Measurements from ENCODE around the gene CLDN5.

Gene CLDN5

DNA sequence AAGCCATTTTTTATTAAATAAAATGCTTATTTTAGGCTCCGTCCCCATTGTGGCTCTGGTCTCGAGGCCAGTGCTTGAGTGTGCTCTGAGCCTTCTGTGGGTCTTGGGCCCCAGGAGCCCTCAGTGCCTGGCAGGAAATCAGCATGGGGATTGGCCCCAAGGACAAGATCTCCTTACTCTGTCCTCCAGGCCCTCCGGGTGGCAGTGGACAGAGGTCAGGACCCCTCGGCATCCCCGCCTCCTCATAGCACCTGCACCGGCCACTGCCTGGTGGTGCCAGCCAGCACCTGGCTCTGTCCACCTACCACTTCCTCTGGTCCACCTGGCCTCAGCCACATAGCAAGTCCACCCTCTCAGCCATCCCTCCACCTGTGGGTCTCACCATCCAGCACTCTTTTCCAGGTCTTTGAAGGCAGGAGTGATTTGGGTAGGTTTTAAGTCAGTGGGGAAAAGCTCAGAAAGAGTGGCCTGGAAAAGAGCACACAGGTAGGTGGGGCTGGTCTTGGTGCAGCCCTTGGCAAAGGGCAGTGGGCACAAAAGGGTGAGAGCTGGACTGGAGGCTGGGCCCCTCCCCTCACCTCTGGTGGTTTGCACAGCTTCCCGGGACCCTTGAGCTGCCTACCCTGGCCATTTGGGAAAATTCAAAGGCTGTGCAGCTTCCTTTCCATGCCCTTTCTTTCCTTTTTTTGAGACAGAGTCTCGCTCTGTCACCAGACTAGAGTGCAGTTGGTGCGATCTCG, 3.5 kb downstream of the CLDN5 start:
- no peak for TF ChIP-seq GATA2 (IDR thresholded peaks at IDR 0.05; ENCODE audit: low read depth, low read length)
- no peak for TF ChIP-seq GATA3 (IDR thresholded peaks at IDR 0.05; ENCODE audit: low read depth, low read length)

- no peak for TF ChIP-seq GATA2 (IDR thresholded peaks at IDR 0.05; ENCODE audit: low read depth, low read length)
- TF ChIP-seq GATA3 (IDR thresholded peaks at IDR 0.05; ENCODE audit: low read depth, low read length), result no peak
Measured at GRCh38 chr22:19520007-19520406, 4.2 kb downstream of the CLDN5 start.

GRCh38 chr22:19519041-19519926, 4.9 kb downstream of the CLDN5 start:
- no peak for TF ChIP-seq GATA3 (IDR thresholded peaks at IDR 0.05; ENCODE audit: low read depth, low read length)
- no peak for TF ChIP-seq GATA2 (IDR thresholded peaks at IDR 0.05; ENCODE audit: low read depth, low read length)

GRCh38 chr22:19518635-19519034, 5.6 kb downstream of the CLDN5 start:
- TF ChIP-seq GATA3 (IDR thresholded peaks at IDR 0.05; ENCODE audit: low read depth, low read length) (no peak), GATA2 (IDR thresholded peaks at IDR 0.05; ENCODE audit: low read depth, low read length) (no peak)

- no peak for TF ChIP-seq GATA2 (IDR thresholded peaks at IDR 0.05; ENCODE audit: low read depth, low read length)
- no peak for TF ChIP-seq GATA3 (IDR thresholded peaks at IDR 0.05; ENCODE audit: low read depth, low read length)
Measured at GRCh38 chr22:19517919-19518611, 6.1 kb downstream of the CLDN5 start.

DNA sequence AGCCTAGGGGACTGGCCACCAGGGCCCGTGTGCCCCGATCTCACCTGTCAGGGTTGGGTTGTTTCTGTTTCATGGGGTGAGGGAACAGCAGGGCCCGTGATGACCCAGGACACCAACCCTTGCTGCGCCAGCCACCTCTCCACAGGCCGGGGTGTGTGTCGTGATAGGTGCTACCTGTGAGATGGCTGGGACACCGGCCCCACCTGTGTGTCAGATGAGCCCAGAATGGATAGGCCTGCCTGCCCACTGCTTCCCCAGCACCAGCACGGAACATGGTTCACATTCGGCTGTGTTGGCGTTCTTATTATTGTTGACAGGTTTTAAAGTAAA, 7.1 kb downstream of the CLDN5 start:
- TF ChIP-seq GATA2 (IDR thresholded peaks at IDR 0.05; ENCODE audit: low read depth, low read length), result no peak
- TF ChIP-seq GATA3 (IDR thresholded peaks at IDR 0.05; ENCODE audit: low read depth, low read length), result no peak

- no peak for TF ChIP-seq GATA3 (IDR thresholded peaks at IDR 0.05; ENCODE audit: low read depth, low read length)
- no peak for TF ChIP-seq GATA2 (IDR thresholded peaks at IDR 0.05; ENCODE audit: low read depth, low read length)
Measured at GRCh38 chr22:19516378-19517170, 7.6 kb downstream of the CLDN5 start.

DNA sequence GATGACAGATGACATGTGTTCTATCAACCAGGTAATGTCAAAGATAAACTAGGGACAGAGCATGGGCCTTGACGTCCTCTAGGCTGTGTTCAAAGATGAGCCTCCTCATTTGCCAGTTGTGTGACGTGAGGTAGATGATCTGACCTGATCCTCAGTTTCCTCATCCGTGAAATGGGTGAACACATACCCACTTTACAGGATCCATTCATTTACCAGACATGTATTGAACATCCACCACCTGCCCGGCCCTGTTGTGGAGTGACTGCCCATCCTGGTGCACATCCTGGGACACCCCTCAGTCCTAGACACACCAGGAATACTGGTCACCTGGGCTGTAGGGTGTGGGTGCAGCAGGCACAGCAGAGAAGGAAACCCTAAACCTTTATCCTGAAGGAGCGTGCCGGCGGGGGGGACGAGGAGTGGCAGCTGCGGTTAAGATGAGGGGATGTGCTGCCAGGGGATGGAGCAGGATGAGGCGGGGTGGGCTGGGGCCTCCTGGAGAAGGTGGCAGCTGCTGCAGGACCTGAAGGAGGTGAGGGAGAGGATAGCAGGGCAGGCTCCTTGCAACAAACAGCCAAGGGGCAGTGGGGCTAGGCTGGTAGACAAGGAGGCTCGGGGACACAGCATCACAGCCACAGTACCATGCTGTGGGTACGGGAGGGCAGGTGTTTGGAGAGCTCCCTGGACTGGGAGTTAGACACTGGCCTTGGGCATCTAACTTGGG, 8.4 kb downstream of the CLDN5 start:
- TF ChIP-seq GATA3 (IDR thresholded peaks at IDR 0.05; ENCODE audit: low read depth, low read length), result no peak
- TF ChIP-seq GATA2 (IDR thresholded peaks at IDR 0.05; ENCODE audit: low read depth, low read length), result no peak

DNA sequence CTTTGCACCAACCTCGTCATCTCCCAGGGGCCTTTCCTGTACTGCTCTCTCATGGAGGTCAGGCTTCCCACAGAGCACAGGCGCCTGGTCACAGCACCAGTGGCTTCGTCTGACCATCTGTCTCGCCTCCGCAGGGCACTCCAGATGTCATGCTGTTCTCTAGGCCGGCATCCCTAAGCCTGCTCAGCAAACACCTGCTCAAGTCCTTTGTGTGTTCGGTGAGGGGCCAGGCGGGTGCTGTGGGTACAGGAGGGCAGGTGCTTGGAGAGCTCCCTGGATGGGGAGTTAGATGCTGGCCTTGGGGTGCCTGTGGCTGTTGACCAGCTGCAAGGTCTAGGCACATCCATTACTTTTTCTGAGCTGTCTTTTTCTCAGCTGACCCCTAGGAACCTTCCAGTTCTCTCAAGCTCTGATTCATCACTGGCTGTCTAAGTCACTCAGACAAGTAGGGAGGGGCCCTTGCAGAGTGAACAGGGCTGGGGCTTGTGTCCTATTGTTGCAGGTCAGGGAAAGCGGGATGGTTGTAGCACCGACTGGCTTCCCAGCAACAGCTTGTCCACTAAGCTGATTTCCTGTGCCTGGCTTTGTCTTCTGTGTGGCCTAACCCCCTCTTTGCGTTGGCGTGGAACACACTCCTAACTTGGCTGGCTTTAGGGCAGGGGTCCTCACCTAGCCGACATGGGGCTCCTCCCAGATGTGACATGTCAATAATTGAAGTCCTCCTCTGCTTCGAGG, 9.2 kb downstream of the CLDN5 start:
- TF ChIP-seq GATA3 (IDR thresholded peaks at IDR 0.05; ENCODE audit: low read depth, low read length), result no peak
- no peak for TF ChIP-seq GATA2 (IDR thresholded peaks at IDR 0.05; ENCODE audit: low read depth, low read length)

DNA sequence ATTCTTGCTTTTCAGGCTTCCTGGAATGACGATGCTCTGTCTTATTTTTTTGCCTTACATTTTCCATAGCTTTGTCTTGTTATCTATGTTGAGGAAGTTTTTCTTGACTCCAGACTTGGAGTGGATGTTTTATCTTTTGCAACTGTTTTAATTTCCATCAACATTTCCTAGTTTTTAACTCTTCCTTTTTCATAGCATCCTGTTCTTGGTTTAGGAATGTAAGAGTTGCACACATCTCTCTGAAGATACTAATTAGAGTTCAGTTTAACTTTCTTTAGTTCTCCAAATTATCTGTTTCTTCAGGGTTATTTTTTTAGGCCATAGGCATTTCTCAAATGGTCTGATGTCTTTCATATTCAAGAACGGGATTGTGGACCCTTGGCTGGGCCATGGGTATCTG, 10.4 kb downstream of the CLDN5 start:
- no peak for TF ChIP-seq GATA2 (IDR thresholded peaks at IDR 0.05; ENCODE audit: low read depth, low read length)
- no peak for TF ChIP-seq GATA3 (IDR thresholded peaks at IDR 0.05; ENCODE audit: low read depth, low read length)

DNA sequence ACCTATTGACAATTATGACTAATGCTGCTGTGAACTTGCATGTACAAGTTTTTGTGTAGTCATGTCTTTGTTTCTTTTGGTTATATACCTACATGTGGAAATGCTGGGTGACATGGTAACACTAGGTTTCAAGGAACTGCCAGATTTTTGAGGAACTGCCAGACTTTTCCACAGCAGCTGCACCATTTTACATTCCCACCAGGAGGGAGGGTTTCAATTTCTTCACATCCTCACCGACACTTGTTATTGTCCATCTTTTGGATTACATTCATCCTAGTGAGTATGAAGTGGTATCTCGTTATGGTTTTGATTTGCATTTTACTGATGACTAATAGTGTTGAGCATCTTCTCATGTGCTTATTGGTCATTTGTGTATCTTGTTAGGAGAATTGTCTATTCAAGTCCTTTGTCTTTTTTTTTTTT, 13.3 kb downstream of the CLDN5 start:
- TF ChIP-seq GATA2 (IDR thresholded peaks at IDR 0.05; ENCODE audit: low read depth, low read length) (no peak), GATA3 (IDR thresholded peaks at IDR 0.05; ENCODE audit: low read depth, low read length) (no peak)

GRCh38 chr22:19509923-19510322, 14.3 kb downstream of the CLDN5 start:
- no peak for TF ChIP-seq GATA2 (IDR thresholded peaks at IDR 0.05; ENCODE audit: low read depth, low read length)
- no peak for TF ChIP-seq GATA3 (IDR thresholded peaks at IDR 0.05; ENCODE audit: low read depth, low read length)
